Ovary (tissue), 3 donors: ENCODE data around the gene TRAF5.
"Not testable (repeated sequence)": the region's sequence is repeated elsewhere in the genome, so short reads cannot be mapped to it uniquely, and the experiment has no call there.

Experiments used
- EP300 ChIP-seq: sonication (generic); formaldehyde crosslinking; IDR thresholded peaks from one replicate; pipeline ENCODE4 v1.6.1; 2017; ENCODE audit warnings: antibody characterized with exemption
- POLR2A ChIP-seq: fragments of 450-650 bp; IDR thresholded peaks from one replicate; pipeline ENCODE4 v1.6.1; 2017; ENCODE audit warnings: antibody characterized with exemption, mild to moderate bottlenecking, moderate library complexity
- TF ChIP-seq, protein P1 (sequence below), 3 donors: fragments of 450-650 bp in 2 of 3; fragments of 200-600 bp in 1 of 3; IDR thresholded peaks; one replicate each; pipeline versions ENCODE4 v1.5.1 to v1.8.0; 2016 to 2022; ENCODE audit warnings: antibody characterized with exemption in 3 of 3, mild to moderate bottlenecking in 1 of 3
- donor health status: DM: no; HTN: no; CAD: no.

DNA sequence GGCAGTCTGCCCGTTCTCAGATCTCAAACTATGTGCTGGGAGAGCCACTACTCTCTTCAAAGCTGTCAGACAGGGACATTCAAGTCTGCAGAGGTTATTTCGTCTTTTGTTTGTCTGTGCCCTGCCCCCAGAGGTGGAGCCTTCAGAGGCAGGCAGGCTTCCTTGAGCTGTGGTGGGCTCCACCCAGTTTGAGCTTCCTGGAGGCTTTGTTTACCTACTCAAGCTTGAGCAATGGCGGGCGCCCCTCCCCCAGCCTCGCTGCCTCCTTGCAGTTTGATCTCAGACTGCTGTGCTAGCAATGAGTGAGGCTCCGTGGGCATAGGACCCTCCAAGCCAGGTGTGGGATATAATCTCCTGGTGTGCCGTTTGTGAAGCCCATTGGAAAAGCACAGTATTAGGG is 81.1 kb downstream of the TRAF5 start:
- TF ChIP-seq POLR2A, EP300: not testable (repeated sequence)
- TF ChIP-seq, protein P1, sequence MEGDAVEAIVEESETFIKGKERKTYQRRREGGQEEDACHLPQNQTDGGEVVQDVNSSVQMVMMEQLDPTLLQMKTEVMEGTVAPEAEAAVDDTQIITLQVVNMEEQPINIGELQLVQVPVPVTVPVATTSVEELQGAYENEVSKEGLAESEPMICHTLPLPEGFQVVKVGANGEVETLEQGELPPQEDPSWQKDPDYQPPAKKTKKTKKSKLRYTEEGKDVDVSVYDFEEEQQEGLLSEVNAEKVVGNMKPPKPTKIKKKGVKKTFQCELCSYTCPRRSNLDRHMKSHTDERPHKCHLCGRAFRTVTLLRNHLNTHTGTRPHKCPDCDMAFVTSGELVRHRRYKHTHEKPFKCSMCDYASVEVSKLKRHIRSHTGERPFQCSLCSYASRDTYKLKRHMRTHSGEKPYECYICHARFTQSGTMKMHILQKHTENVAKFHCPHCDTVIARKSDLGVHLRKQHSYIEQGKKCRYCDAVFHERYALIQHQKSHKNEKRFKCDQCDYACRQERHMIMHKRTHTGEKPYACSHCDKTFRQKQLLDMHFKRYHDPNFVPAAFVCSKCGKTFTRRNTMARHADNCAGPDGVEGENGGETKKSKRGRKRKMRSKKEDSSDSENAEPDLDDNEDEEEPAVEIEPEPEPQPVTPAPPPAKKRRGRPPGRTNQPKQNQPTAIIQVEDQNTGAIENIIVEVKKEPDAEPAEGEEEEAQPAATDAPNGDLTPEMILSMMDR (IDR thresholded peaks at IDR 0.05): not testable (repeated sequence)
